Brain microvascular endothelial cell (primary cell): Measurements from ENCODE around the gene FOXN1.

Experiments used
- DNase-seq: peaks from one replicate; pipeline ENCODE4 v3.0.0-alpha.2; 2020
- H3K27ac ChIP-seq: fragments of 250-450 bp; sonication (Bioruptor Pico); 2 replicates; pipeline ENCODE4 v1.5.1; 2020; ENCODE audit warnings: mild to moderate bottlenecking, moderate library complexity
- H3K27me3 ChIP-seq: fragments of 250-450 bp; sonication (Bioruptor Pico); replicated peaks from 2 replicates; pipeline ENCODE4 v1.5.1; 2020; ENCODE audit warnings: mild to moderate bottlenecking
- H3K36me3 ChIP-seq: fragments of 250-450 bp; sonication (Bioruptor Pico); replicated peaks from 2 replicates; pipeline ENCODE4 v1.5.1; 2020; ENCODE audit warnings: mild to moderate bottlenecking
- H3K4me3 ChIP-seq: 2 replicates; pipeline ENCODE4 v1.5.1; 2011; ENCODE audit warnings: low read depth, mild to moderate bottlenecking, control low read depth, low read length, moderate library complexity
- in situ Hi-C: cut with HindIII; loops from 2 replicates; pipeline ENCODE4 v1.10.0; 2017; ENCODE audit warnings: low sequenced_read_pairs, low pct_ligation_motif_present
- TF ChIP-seq, protein P1 (sequence below): IDR thresholded peaks from 2 replicates; pipeline ENCODE4 v1.5.1; 2011; ENCODE audit warnings: low read depth, mild to moderate bottlenecking, moderate library complexity, low read length, control low read depth, inconsistent platforms; ENCODE audit errors: missing control alignments

FOXN1 gene

DNA sequence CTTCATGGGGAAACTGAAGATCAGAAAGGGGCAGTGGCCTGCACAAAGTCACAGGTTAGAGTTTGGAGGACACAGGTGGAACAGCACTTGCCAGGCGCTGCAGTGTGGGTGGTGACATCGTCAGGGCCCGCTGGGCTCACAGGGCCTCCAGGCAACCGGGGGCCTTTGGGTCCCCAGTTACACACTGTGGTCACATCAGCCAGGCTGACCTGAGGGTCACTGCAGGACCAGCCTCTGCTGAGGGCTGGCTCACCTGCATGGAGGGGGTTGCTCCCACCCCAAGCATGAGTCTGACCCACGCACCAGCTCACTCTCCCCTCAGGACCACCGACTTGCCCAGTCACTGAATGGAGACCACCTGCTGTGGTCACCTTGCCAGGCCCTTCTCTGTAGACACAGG is 17.0 kb downstream of the FOXN1 start:
- in situ Hi-C loops = no loop called here
- TF ChIP-seq, protein P1, sequence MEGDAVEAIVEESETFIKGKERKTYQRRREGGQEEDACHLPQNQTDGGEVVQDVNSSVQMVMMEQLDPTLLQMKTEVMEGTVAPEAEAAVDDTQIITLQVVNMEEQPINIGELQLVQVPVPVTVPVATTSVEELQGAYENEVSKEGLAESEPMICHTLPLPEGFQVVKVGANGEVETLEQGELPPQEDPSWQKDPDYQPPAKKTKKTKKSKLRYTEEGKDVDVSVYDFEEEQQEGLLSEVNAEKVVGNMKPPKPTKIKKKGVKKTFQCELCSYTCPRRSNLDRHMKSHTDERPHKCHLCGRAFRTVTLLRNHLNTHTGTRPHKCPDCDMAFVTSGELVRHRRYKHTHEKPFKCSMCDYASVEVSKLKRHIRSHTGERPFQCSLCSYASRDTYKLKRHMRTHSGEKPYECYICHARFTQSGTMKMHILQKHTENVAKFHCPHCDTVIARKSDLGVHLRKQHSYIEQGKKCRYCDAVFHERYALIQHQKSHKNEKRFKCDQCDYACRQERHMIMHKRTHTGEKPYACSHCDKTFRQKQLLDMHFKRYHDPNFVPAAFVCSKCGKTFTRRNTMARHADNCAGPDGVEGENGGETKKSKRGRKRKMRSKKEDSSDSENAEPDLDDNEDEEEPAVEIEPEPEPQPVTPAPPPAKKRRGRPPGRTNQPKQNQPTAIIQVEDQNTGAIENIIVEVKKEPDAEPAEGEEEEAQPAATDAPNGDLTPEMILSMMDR = no peak
- Histone ChIP-seq H3K36me3 (no peaks in the 10 kb centered on the region), H3K27me3 (peaks cover 2% of the 10 kb centered on the region), H3K27ac (no peak overlapping the region), H3K4me3 (no peak overlapping the region)
- no peak for DNase-seq

DNA sequence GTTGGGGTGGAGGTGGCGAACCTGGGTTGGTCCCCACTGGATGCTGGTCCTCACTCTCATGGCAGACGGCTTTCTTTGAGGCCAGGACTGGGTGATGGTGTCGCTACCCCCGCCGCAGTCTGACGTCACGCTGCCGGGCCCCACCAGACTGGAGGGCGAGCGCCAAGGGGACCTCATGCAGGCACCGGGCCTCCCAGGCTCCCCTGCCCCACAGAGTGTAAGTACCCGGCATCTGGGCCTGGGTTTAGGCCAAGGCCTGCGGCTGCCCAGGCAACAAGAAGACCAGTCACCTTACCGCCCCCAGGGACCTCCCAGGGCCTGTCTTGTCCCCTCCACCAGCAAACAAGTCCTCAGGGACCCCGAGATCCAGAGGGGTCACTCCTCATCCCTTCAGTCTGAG is 17.7 kb downstream of the FOXN1 start:
- in situ Hi-C loops = no loop called here
- no peak for DNase-seq
- Histone ChIP-seq H3K27me3 (peaks cover 2% of the 10 kb centered on the region), H3K36me3 (no peaks in the 10 kb centered on the region), H3K27ac (no peak overlapping the region), H3K4me3 (no peak overlapping the region)
- TF ChIP-seq, protein P1 = no peak

DNA sequence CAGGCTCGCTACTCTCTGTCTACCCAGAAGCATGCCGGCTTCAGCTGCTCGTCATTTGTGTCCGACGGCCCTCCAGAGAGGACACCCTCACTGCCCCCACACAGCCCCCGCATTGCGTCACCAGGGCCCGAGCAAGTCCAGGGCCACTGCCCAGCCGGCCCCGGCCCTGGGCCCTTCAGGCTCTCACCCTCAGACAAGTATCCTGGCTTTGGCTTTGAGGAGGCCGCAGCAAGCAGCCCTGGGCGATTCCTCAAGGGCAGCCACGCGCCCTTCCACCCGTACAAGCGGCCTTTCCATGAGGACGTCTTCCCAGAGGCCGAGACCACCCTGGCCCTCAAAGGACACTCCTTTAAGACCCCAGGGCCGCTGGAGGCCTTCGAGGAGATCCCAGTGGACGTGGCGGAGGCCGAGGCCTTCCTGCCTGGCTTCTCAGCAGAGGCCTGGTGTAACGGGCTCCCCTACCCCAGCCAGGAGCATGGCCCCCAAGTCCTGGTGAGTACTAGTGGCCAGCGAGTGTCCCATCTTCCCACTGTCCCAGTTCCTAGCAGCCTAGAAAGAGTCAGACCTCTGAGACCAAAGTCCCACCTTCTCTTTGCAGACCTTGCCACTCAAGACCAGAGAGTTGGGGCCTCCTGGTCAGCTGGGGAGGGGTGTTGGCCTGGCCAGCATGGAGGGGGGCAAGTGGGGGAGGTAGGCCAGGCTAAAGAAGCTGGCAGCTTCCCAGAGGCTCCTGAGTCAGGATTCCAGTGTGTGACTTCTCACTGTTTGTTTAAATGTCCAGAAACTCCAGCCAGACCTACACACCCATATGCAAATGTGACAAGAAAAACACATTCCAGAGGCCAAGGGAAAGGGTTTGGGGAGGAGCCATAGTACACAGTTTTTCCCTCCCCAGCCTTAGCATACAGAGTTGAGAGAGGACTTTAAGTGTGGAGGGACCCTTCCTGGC is 18.6 kb downstream of the FOXN1 start:
- Histone ChIP-seq H3K27me3 (peaks cover 2% of the 10 kb centered on the region), H3K36me3 (no peaks in the 10 kb centered on the region), H3K27ac (no peak overlapping the region), H3K4me3 (no peak overlapping the region)
- TF ChIP-seq, protein P1 = no peak
- in situ Hi-C loops = no loop called here
- DNase-seq = peak; percentile 35

DNA sequence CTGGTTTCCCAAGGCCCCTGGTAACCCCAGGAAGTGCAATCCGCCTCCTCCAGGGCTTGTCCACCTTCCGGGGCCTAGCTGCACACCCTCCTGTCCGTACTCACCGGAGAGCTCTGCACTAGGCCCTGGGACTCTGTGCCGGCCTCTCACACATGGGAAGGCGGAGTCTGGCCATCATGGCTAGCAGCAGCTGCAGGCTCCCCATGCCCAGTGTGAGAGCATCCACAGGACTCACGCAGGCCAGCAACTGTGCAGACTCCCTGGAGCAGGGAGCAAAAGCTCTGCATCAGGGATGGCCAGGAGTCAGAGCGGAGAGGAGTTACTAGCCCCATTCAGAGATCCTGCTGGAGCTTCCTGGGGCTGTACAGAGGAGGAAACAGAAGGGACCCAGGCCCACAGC is 20.2 kb downstream of the FOXN1 start:
- TF ChIP-seq, protein P1 = no peak
- DNase-seq = no peak
- Histone ChIP-seq H3K27ac (no peak overlapping the region), H3K27me3 (peaks cover 2% of the 10 kb centered on the region), H3K4me3 (no peak overlapping the region), H3K36me3 (no peaks in the 10 kb centered on the region)
- in situ Hi-C loops = no loop called here

DNA sequence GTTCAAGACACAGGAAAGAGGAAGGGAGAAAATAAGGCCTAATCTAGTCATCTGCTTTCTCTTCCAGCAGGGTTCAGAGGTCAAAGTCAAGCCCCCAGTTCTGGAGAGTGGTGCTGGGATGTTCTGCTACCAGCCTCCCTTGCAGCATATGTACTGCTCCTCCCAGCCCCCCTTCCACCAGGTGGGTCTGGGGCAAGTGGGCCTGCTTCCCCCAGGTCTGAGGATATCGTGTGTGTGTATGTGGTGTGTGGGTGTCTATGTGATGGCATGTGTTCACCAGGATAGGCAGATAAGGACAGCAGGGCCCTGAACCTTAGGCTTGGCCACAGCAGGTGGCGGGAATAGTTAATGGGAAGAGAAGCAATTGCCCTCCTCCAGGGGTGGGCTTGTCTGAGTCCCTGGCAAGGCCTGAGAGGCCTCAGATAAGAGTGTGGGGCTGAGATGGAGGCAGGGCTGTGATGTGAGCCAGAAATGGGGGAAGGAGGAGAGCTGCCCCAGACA is 21.1 kb downstream of the FOXN1 start:
- in situ Hi-C loops = no loop called here
- H3K4me3 ChIP-seq = no peak overlapping the region
- TF ChIP-seq, protein P1 = no peak
- H3K27ac ChIP-seq = no peak overlapping the region
- H3K36me3 ChIP-seq = no peaks in the 10 kb centered on the region
- no peaks in the 10 kb centered on the region for H3K27me3 ChIP-seq
- no peak for DNase-seq

DNA sequence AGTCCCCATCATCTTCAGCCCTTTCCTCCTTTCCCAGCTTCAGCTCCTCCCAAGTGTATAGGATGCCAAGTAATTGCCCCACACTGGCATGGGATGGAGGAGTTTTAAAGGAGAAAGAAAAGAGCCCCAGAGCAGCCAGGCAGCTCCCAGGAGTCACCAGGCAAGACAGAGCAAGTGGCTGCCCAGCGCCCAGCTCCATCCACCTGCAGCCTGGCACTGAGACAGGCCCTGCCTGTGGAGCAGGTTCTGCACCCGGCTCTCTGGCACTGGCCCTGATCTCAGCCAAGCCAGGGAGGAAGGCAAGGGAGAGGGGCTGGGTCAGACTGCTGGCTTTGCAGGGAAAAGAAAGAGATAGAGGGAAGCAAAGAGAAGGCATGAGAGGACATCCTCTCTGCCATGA is 21.7 kb downstream of the FOXN1 start:
- H3K36me3 ChIP-seq = no peaks in the 10 kb centered on the region
- H3K27me3 ChIP-seq = no peaks in the 10 kb centered on the region
- DNase-seq = no peak
- H3K4me3 ChIP-seq = no peak overlapping the region
- in situ Hi-C loops = no loop called here
- no peak overlapping the region for H3K27ac ChIP-seq
- TF ChIP-seq, protein P1 = no peak
